CD4-positive, CD25-positive, alpha-beta regulatory T cell (primary cell): ENCODE measurements around the gene ADCY10. TPM values are rescaled to one million over a fixed set of nuclear protein-coding genes. Genes with fewer than 3 reads are reported as not detected.
"Not testable (repeated sequence)": the region's sequence is repeated elsewhere in the genome, so short reads cannot be mapped to it uniquely, and the experiment has no call there.

ENCODE experiments used
- ATAC-seq, 2 donors: fragments of 150-1000 bp; cut with Tn5 transposase; one replicate each; pipeline ENCODE4 v1.10.0; 2021; ENCODE audit warnings: low read depth in 2 of 2, moderate number of reproducible peaks in 2 of 2, moderate library complexity in 1 of 2
- DNase-seq, 3 donors: peaks; one replicate each; pipeline versions ENCODE4 v3.0.0 to v3.0.0-alpha.2; 2012 to 2022; ENCODE audit warnings: mixed read lengths in 1 of 3
- H3K27ac ChIP-seq: one replicate; pipeline ENCODE4 v1.7.0; 2013; ENCODE audit warnings: mild to moderate bottlenecking, low read length; ENCODE audit not compliant: insufficient read depth, poor library complexity, severe bottlenecking
- H3K27me3 ChIP-seq: one replicate; pipeline ENCODE4 v1.7.0; 2013; ENCODE audit warnings: low read length; ENCODE audit not compliant: control insufficient read depth, insufficient read depth
- H3K36me3 ChIP-seq: one replicate; pipeline ENCODE4 v1.7.0; 2013; ENCODE audit warnings: mild to moderate bottlenecking, low read length, moderate library complexity; ENCODE audit not compliant: control insufficient read depth, insufficient read depth
- H3K4me1 ChIP-seq: 2 replicates; pipeline ENCODE4 v1.7.0; 2013; ENCODE audit warnings: mild to moderate bottlenecking, low read length; ENCODE audit not compliant: insufficient read depth, control insufficient read depth, poor library complexity, severe bottlenecking
- H3K4me3 ChIP-seq: one replicate; pipeline ENCODE4 v1.7.0; 2013; ENCODE audit warnings: low read depth, mild to moderate bottlenecking, low read length, moderate library complexity
- H3K9me3 ChIP-seq, 2 experiments: 1 replicate in 1 of 2; 2 replicates in 1 of 2; pipeline ENCODE4 v1.7.0; 2013; ENCODE audit warnings: low read length in 2 of 2, mild to moderate bottlenecking in 1 of 2, moderate library complexity in 1 of 2; ENCODE audit not compliant: control insufficient read depth in 2 of 2
- H3K27ac Mint-ChIP-seq, 3 donors: one replicate each; pipeline ENCODE4 v1.8.0; 2020 to 2022; ENCODE audit warnings: mild to moderate bottlenecking in 3 of 3, mixed read lengths in 3 of 3, moderate library complexity in 2 of 3
- H3K27me3 Mint-ChIP-seq: one replicate; pipeline ENCODE4 v1.8.0; 2022; ENCODE audit warnings: mild to moderate bottlenecking, mixed read lengths
- H3K36me3 Mint-ChIP-seq: one replicate; pipeline ENCODE4 v1.8.0; 2020; ENCODE audit warnings: mixed read lengths
- H3K4me1 Mint-ChIP-seq, 4 donors: one replicate each; pipeline ENCODE4 v1.8.0; 2020 to 2022; ENCODE audit warnings: mixed read lengths in 4 of 4, mild to moderate bottlenecking in 1 of 4
- H3K4me3 Mint-ChIP-seq, 4 donors: one replicate each; pipeline ENCODE4 v1.8.0; 2020 to 2022; ENCODE audit warnings: mild to moderate bottlenecking in 4 of 4, mixed read lengths in 4 of 4, moderate library complexity in 3 of 4
- H3K9me3 Mint-ChIP-seq, 7 donors: one replicate each; pipeline ENCODE4 v1.8.0; 2020 to 2022; ENCODE audit warnings: mixed read lengths in 7 of 7, mild to moderate bottlenecking in 3 of 7, moderate library complexity in 2 of 7
- polyA plus RNA-seq, 4 donors: library from polyadenylated mRNA; unstranded; fragments of 300-500 nt; fragmentation: Illumina TruSeq; gene quantifications; one replicate each; pipeline ENCODE4 v1.2.3, GENCODE V29; 2021
- total RNA-seq: library from RNA; stranded (reverse); gene quantifications from one replicate; pipeline ENCODE4 v1.2.3, GENCODE V29; 2022

Gene ADCY10
- total and polyA plus RNA-seq, 5 donors from 2014 or later = 0.10 TPM; not detected in 4

GRCh38 chr1:167879508-167879907 is 34.4 kb downstream of the ADCY10 start:
- no peaks in the 10 kb centered on the region for H3K4me1 Mint-ChIP-seq
- no peak overlapping the region for H3K4me3 Mint-ChIP-seq
- peaks cover 0 to 1% (median 0%) of the 10 kb centered on the region in 7 donors for H3K9me3 Mint-ChIP-seq
- Histone ChIP-seq H3K9me3 (no peaks in the 10 kb centered on the region), H3K4me1 (no peaks in the 10 kb centered on the region), H3K4me3 (no peak overlapping the region), H3K27me3 (peaks cover 2% of the 10 kb centered on the region), H3K27ac (no peak overlapping the region), H3K36me3 (no peaks in the 10 kb centered on the region)
- no peaks in the 10 kb centered on the region for H3K36me3 Mint-ChIP-seq
- no peaks in the 10 kb centered on the region for H3K27me3 Mint-ChIP-seq
- no peak for ATAC-seq
- no peak overlapping the region for H3K27ac Mint-ChIP-seq
- DNase-seq = no peak

GRCh38 chr1:167878372-167879160 is 35.4 kb downstream of the ADCY10 start:
- ATAC-seq (no peak), DNase-seq (no peak)
- no peak overlapping the region for H3K4me3 ChIP-seq
- H3K4me1 ChIP-seq = no peaks in the 10 kb centered on the region
- H3K9me3 ChIP-seq = no peaks in the 10 kb centered on the region
- H3K4me3 Mint-ChIP-seq = no peak overlapping the region
- H3K36me3 ChIP-seq = no peaks in the 10 kb centered on the region
- no peaks in the 10 kb centered on the region for H3K36me3 Mint-ChIP-seq
- H3K27ac ChIP-seq = no peak overlapping the region
- no peaks in the 10 kb centered on the region for H3K27me3 Mint-ChIP-seq
- H3K4me1 Mint-ChIP-seq = no peaks in the 10 kb centered on the region
- no peak overlapping the region for H3K27ac Mint-ChIP-seq
- H3K9me3 Mint-ChIP-seq = peaks cover 0 to 1% (median 0%) of the 10 kb centered on the region in 7 donors
- H3K27me3 ChIP-seq = peaks cover 2% of the 10 kb centered on the region

DNA sequence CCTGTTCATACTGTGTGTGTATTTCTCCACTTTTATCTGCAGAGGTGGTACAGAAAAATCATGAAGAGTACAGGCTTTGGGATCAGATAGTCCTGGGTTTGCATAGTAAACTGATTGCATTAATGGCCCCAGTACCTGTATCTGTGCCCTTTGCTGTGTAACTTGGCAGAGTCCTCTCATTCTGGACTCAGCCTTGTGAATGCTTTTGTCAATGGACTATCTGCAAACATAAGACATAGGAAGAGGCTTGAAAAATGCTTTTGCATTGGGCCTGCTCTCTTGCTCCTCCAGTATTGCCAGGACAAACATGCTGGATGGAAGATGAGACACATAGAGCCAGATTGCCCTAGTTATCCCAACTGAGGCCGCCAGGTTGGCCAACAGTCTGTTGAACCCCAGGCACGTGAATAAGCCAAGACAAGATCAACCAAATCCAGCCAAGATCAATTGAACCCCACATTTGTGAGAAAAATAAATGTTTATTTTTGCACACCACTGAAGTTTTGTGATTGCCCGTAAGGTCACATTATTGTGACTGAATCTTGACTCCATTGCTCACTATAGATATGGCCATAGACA is 37.2 kb downstream of the ADCY10 start:
- Histone ChIP-seq H3K9me3 (no peaks in the 10 kb centered on the region), H3K4me3 (no peak overlapping the region), H3K27me3 (peaks cover 2% of the 10 kb centered on the region), H3K27ac (no peak overlapping the region), H3K4me1 (no peaks in the 10 kb centered on the region), H3K36me3 (no peaks in the 10 kb centered on the region)
- no peak for DNase-seq
- ATAC-seq = no peak
- Mint-ChIP-seq H3K27me3 (no peaks in the 10 kb centered on the region), H3K4me1 (no peaks in the 10 kb centered on the region), H3K9me3 (peaks cover 0 to 1% (median 0%) of the 10 kb centered on the region in 7 donors), H3K27ac (no peak overlapping the region), H3K36me3 (no peaks in the 10 kb centered on the region), H3K4me3 (no peak overlapping the region)

DNA sequence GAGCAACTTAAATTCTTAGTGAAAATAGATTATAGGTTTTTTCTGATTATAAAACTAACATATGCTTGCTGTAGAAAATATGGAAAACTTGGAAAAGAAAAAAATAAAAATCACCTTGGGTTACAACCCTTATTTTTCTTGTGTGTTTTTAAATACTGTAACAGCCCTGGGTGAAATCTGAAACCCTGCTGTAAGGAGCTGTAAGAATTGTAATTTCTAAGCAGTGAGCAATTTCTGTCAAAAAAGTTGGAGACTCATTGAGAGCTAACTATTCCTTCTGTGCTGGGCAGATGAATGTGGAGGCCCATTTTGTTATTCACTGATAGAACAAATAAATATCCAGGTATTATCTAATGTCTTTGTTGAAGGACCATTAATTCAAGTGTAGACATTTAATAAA is 42.6 kb downstream of the ADCY10 start:
- Histone ChIP-seq H3K36me3 (no peaks in the 10 kb centered on the region), H3K27me3 (no peaks in the 10 kb centered on the region), H3K4me1 (no peaks in the 10 kb centered on the region), H3K4me3 (no peak overlapping the region), H3K9me3 (no peaks in the 10 kb centered on the region), H3K27ac (no peak overlapping the region)
- no peaks in the 10 kb centered on the region for H3K9me3 Mint-ChIP-seq
- no peaks in the 10 kb centered on the region for H3K36me3 Mint-ChIP-seq
- no peak for DNase-seq
- no peak for ATAC-seq
- H3K27ac Mint-ChIP-seq = no peak overlapping the region
- no peaks in the 10 kb centered on the region for H3K4me1 Mint-ChIP-seq
- H3K27me3 Mint-ChIP-seq = peaks cover 12% of the 10 kb centered on the region
- no peak overlapping the region for H3K4me3 Mint-ChIP-seq

DNA sequence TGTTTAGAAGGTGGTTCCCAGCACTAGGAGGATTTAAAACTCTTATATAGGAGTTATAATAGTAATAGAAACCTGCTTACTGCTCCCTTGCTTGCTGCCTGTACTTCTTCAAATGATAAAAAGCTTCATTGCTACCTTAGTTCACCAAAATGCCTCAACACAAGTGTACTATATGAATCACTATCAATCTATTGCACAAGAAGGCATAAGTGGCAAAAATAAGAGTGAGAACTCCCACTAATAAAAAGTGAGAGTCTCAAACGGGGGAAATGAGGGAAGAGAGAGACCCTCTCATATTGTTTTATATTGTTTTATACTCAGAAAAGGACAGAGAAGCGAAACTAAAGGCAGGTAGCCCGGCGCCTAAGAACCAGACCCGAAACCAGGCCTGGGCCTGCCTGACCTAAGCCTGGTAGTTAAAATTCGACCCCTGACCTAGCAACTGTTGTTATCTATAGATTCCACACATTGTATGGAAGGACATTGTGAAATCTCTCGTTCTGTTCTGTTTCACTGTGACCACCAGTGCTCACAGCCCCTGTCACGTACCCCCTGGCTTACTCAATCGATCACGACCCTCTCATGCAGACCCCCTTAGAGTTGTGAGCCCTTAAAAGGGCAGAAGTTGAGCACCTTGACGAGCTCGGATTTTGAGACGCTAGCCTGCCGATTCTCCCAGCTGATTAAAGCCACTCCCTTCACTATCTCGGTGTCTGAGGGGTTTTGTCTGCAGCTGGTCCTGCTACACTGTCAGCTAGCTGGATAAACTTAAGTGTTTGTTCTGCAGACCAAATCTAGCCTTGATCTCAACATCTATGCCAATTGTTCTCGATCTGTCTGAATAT is 44.6 kb downstream of the ADCY10 start:
- not testable (repeated sequence) for H3K27me3 ChIP-seq, H3K36me3 ChIP-seq, H3K4me3 Mint-ChIP-seq, H3K27ac Mint-ChIP-seq, H3K4me3 ChIP-seq, H3K36me3 Mint-ChIP-seq, DNase-seq, H3K27ac ChIP-seq, H3K9me3 ChIP-seq, H3K4me1 ChIP-seq, H3K4me1 Mint-ChIP-seq, H3K9me3 Mint-ChIP-seq, ATAC-seq
- peaks cover 12% of the 10 kb centered on the region for H3K27me3 Mint-ChIP-seq

DNA sequence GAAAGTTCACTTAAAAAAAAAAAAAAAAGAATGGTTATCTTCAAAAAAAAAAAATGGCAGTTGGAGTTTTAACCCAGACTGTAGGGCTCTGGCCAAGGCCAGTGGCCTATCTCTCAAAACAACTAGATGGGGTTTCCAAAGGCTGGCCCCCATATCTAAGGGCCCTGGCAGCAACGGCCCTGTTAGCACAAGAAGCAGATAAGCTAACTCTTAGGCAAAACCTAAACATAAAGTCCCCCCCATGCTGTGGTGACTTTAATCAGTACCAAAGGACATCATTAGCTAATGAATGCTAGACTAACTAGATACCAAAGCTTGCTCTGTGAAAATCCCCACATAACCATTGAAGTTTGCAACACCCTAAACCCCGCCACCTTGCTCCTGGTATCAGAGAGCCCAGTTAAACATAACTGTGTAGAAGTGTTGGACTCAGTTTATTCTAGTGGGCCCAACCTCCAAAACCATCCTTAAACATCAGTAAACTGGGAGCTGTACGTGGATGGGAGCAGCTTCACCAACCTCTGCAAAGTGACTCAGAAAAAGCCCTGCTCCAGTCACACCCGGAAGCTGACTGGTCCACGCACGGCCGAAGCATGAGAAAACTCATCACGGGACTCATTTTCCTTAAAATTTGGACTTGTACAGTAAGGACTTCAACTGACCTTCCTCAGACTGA is 47.1 kb downstream of the ADCY10 start:
- not testable (repeated sequence) for ATAC-seq, H3K9me3 ChIP-seq, H3K4me1 ChIP-seq, H3K36me3 ChIP-seq, H3K36me3 Mint-ChIP-seq, H3K4me3 ChIP-seq, H3K9me3 Mint-ChIP-seq, H3K4me1 Mint-ChIP-seq, H3K27me3 ChIP-seq, H3K4me3 Mint-ChIP-seq, H3K27ac ChIP-seq, H3K27ac Mint-ChIP-seq, DNase-seq
- H3K27me3 Mint-ChIP-seq = peaks cover 12% of the 10 kb centered on the region

DNA sequence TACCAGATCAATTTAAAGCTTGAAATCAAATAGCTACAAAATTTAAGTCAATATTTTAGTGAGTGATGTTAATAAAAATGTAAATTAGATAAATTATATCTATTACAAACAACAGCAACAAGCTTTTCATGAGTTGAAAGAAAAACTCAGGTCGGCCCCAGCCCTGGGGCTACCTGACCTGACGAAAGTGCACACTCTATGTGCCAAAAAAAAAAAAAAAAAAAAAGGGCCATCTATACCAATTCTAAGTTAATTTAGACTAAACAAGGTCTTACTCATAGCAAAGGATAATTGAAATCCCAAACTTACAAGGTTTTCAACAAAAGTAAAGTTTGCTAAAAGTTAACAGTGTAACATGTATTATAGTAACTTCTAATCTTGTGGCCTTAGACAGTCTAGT is 47.6 kb downstream of the ADCY10 start:
- not testable (repeated sequence) for H3K9me3 ChIP-seq, H3K36me3 Mint-ChIP-seq, H3K4me3 Mint-ChIP-seq, H3K4me1 ChIP-seq, H3K9me3 Mint-ChIP-seq, H3K27ac ChIP-seq, DNase-seq, H3K36me3 ChIP-seq, H3K4me3 ChIP-seq, H3K4me1 Mint-ChIP-seq, H3K27me3 ChIP-seq, H3K27ac Mint-ChIP-seq, ATAC-seq
- H3K27me3 Mint-ChIP-seq = peaks cover 12% of the 10 kb centered on the region
